ENCODE data around the gene SOCS4.

SOCS4 gene

DNA sequence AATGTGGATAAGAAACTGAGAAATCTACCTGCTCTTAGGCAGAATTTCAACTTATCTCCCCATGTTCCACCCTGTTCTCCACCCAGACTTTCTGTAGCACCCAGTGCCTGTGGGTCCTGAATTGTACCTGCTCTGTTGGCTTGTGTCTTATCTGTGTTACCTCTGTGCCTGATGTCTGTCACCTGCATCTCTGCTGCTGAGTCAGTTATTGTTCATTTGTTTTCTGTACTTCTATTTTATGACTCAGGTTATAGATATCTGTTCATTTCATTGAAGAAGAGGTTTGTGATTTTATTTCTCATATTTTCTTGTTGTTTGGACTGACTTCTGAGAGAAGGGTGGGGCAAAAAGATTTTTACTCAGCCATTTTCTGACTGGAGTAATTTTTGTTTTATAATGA lies 11.7 kb downstream of the SOCS4 start:
- Mint-ChIP-seq H3K4me1 (ENCODE audit: low read depth) (peaks cover 4% of the 10 kb centered on the region), H3K27ac (no peak overlapping the region), H3K36me3 (ENCODE audit: low read depth) (peaks cover 50% of the 10 kb centered on the region), H3K27me3 (no peaks in the 10 kb centered on the region), H3K9me3 (no peaks in the 10 kb centered on the region), H3K4me3 (no peak overlapping the region)

DNA sequence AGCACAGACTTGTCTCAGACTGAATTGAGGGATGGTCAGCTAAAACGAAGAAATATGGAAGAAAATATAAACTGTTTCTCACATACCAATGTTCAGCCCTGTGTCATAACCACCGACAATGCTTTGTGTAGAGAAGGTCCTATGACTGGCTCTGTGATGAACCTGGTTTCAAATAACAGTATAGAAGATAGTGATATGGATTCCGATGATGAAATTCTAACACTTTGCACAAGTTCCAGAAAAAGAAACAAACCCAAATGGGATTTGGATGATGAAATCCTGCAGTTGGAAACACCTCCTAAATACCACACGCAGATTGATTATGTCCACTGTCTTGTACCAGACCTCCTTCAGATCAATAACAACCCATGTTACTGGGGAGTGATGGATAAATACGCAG lies 16.5 kb downstream of the SOCS4 start:
- Mint-ChIP-seq H3K9me3 (no peaks in the 10 kb centered on the region), H3K4me3 (no peak overlapping the region), H3K27ac (no peak overlapping the region), H3K4me1 (ENCODE audit: low read depth) (peaks cover 18% of the 10 kb centered on the region), H3K27me3 (no peaks in the 10 kb centered on the region), H3K36me3 (ENCODE audit: low read depth) (peaks cover 32% of the 10 kb centered on the region)

DNA sequence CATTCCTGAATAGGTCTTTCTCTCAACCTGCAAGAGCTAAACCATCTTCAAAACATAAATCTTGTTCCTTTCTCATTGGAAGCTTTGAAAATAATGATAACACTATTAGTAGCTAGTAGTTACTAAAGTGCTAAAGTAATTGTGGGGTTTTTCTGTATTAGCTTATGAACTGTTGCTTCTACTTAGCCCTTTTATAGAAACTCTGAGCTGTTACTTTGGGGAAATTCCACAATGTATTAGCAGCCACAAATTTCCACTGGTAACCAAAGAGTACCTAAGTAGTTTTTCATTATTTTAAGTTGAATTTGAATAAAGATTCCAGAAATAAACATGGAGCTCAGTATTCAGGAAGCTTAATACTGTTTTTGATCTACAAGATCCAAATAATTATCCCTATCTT lies 18.1 kb downstream of the SOCS4 start:
- H3K36me3 Mint-ChIP-seq (ENCODE audit: low read depth): peaks cover 21% of the 10 kb centered on the region
- peaks cover 18% of the 10 kb centered on the region for H3K4me1 Mint-ChIP-seq (ENCODE audit: low read depth)
- H3K27me3 Mint-ChIP-seq: no peaks in the 10 kb centered on the region
- H3K9me3 Mint-ChIP-seq: no peaks in the 10 kb centered on the region
- no peak overlapping the region for H3K4me3 Mint-ChIP-seq
- no peak overlapping the region for H3K27ac Mint-ChIP-seq

DNA sequence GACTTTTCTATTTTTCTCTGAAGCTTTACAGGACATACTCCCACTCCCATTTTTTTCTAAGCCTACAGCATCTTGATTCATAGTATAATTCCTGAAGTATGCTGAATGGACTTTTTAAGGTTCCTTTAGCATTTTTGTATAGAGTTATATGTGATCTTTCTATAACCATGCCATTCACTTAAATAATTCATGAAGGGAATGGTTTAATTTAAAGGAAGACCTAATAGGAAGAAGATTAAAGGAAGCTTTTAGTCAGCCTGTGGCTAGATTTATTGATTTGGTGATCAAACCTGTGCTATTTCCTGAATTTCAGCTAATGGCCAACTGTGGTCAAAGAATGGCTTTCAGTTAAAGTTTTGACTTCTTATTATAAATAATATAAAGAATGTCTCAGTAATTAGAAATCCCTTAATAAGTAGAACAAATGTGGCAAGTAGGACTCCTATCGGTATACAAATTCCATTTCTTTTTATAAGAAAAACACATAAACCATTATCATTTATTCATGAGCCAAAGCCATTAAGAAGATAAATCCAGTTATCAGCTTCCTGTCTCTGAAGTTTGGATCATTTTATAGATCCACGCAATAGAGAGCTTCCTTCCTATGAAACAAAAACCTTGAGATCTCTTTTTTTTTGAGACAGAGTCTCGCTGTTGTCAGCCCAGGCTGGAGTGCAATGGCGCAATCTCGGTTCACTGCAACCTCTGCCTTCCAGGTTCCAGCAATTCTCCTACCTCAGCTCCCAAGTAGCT lies 20.4 kb downstream of the SOCS4 start:
- Mint-ChIP-seq H3K27me3 (no peaks in the 10 kb centered on the region), H3K4me3 (no peak overlapping the region), H3K9me3 (no peaks in the 10 kb centered on the region), H3K36me3 (ENCODE audit: low read depth) (peaks cover 25% of the 10 kb centered on the region), H3K27ac (no peak overlapping the region), H3K4me1 (ENCODE audit: low read depth) (peaks cover 29% of the 10 kb centered on the region)

DNA sequence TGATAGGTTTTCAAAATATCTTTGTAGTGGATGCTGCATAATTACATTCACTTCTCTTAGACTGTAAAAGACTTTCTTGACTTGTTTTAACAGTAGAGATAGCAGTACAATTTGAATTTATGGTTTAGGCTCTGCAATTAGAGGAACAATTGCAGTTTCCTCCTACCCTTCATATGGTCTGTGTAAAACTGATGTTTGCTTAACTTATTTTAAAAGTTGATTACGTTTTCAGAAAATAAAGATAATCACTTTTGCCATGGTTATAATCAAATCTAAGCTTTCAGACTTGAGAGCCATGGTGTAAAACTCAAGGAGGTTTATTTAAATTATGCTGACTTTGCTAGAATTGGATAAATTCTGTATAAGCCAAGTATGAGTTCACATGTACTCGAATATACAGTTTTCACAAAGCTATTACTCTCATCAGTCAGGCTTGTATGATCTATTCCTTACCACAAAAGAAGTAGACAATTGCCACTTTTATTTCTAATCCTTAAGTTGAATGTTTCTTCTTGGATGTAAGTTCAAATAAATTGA lies 21.9 kb downstream of the SOCS4 start:
- Mint-ChIP-seq H3K9me3 (no peaks in the 10 kb centered on the region), H3K27ac (no peak overlapping the region), H3K36me3 (ENCODE audit: low read depth) (peaks cover 26% of the 10 kb centered on the region), H3K27me3 (no peaks in the 10 kb centered on the region), H3K4me3 (no peak overlapping the region), H3K4me1 (ENCODE audit: low read depth) (peaks cover 42% of the 10 kb centered on the region)

DNA sequence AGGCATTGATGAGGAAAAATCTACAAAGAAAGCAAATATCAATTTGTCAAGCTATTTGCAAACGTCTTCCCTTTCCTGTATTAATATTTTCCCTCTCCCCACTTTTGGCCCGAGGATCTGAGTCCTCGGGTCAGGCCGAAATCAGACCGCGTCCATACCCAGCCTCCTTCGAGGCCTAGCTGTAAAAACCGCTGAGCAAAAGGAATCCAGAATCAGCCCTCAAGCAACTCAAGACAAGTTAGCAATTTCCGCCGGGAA lies 24.1 kb downstream of the SOCS4 start:
- Mint-ChIP-seq H3K4me3 (peak overlapping the region; percentile 92), H3K36me3 (ENCODE audit: low read depth) (peaks cover 36% of the 10 kb centered on the region), H3K27me3 (no peaks in the 10 kb centered on the region), H3K27ac (peak overlapping the region; percentile 97), H3K4me1 (ENCODE audit: low read depth) (peaks cover 38% of the 10 kb centered on the region), H3K9me3 (no peaks in the 10 kb centered on the region)

DNA sequence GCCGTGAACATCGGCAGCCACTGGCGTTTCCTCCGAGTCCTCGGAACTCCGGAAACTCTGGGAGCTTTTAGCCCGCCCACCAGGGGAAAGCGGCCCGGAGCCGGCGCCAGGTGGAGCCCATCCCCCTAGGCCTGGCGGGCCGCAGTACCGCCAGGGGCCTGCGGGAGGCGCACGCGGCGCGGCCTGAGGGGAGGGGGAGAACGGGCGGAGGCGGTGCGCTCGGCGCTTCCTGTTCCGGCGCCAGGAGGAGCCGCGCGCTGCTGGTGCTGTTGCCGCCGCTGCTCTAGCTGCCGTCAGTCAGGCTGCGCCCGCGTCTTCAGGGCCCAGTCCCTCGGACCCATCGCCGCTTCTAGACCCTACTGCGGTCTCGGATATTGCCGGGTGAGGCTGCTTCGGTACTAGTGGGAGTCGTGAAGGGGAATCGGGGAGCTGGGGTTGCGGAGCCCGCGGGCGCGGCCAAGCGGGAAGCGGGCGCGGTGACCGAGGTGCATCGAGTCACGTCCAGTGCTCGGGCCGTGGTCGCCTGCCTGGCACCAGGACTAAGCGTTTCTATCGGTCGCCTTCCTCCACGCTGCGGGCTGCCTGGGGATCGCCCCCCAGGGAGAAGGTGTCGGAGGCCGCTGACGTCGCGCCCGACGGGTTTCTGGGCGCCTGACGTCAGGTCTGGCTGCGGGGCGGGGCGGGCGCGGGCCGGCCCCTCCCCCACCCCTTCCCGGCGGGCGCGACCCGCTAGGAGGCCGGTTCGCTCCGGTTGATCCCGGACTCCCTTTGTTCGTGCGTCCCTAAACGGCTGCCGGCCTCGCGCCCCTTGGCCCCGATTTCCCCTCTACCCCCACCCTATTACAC lies 24.6 kb downstream of the SOCS4 start, which contains the start of gene MAPK1IP1L:
Gene MAPK1IP1L, plus strand, starts transcription at position 225 of the 846 bp plus-strand sequence. CDS start 10,037 bp downstream, outside the sequence.
- H3K4me1 Mint-ChIP-seq (ENCODE audit: low read depth): peaks cover 43% of the 10 kb centered on the region
- H3K27me3 Mint-ChIP-seq: no peaks in the 10 kb centered on the region
- H3K36me3 Mint-ChIP-seq (ENCODE audit: low read depth): peaks cover 39% of the 10 kb centered on the region
- no peaks in the 10 kb centered on the region for H3K9me3 Mint-ChIP-seq
- peak within 1 kb of the TSS; percentile 92 for H3K4me3 Mint-ChIP-seq
- peak within 1 kb of the TSS; percentile 97 for H3K27ac Mint-ChIP-seq

DNA sequence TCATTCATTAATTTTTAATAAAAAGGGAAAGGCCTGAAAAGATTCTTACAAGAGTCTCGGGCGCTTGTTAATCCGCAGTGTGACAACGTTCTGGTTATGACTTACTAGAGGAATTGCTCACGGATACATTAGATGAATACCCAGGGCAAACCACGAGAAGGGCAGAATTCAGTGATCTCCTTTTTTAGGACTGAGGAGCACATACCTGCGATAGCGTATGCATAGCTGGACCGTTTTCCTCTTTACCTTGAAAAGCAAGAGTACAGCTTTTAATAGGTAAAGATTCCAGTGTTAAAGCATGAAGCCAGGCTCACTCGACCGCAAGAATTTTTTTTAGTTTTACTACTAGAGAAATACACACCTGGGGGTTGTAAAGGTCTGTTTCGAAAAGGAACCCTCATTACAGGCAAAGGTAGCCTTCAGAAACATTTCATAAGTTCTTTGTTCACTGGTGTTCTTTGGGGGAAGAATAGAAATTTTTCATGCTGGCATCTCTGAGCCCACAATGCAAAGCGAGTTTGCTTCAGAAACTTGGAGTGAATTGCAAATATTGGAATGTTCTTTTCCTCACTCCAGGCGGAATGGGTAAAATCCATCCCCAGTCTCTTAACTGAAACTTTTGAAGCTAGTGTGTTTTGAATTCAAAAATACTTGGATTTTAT lies 25.4 kb downstream of the SOCS4 start:
- Mint-ChIP-seq H3K27ac (peak overlapping the region; percentile 90), H3K9me3 (no peaks in the 10 kb centered on the region), H3K27me3 (no peaks in the 10 kb centered on the region), H3K4me3 (peak overlapping the region; percentile 92), H3K4me1 (ENCODE audit: low read depth) (peaks cover 44% of the 10 kb centered on the region), H3K36me3 (ENCODE audit: low read depth) (peaks cover 42% of the 10 kb centered on the region)

DNA sequence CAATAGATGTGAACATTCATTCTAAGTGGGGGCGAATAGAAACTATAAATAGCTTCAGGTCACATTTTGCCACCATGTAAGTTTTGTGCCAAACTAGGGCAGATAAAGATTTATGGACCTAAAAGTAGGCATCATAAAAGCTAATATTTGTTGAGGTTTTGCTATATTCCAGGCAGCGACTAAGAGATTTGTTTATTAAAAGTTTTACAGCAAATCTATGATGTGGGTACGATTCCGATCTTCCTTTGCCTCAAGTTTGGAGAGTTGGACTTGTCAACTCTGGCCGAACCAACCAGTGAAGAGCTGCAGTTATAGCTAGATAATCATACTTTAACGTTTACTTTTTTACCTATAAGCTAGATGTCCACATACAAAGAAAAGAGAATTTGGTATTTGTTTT lies 26.0 kb downstream of the SOCS4 start:
- Mint-ChIP-seq H3K27ac (peak overlapping the region; percentile 90), H3K4me3 (peak overlapping the region; percentile 92), H3K4me1 (ENCODE audit: low read depth) (peaks cover 48% of the 10 kb centered on the region), H3K36me3 (ENCODE audit: low read depth) (peaks cover 46% of the 10 kb centered on the region), H3K27me3 (no peaks in the 10 kb centered on the region), H3K9me3 (no peaks in the 10 kb centered on the region)

DNA sequence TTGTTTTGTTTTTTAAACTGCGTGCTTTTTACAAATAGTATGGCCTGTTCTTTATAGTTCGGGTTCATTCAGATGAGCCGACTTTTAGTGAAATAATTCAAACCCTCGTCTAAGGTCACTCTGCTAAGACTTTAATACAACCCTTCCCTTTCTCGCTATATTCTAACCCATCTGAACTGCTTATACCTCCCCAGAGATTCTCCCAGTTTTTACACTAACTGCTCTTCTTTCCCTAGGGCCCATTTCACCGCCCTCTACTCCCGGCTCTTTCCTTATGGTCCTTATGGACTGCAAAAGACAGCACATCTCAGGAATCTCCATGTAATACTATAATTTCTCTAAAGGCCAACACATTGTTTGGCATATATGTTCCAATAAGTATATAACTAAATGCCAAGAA lies 26.5 kb downstream of the SOCS4 start:
- Mint-ChIP-seq H3K9me3 (no peaks in the 10 kb centered on the region), H3K4me3 (peak overlapping the region; percentile 92), H3K4me1 (ENCODE audit: low read depth) (peaks cover 53% of the 10 kb centered on the region), H3K36me3 (ENCODE audit: low read depth) (peaks cover 50% of the 10 kb centered on the region), H3K27ac (peak overlapping the region; percentile 51), H3K27me3 (no peaks in the 10 kb centered on the region)

DNA sequence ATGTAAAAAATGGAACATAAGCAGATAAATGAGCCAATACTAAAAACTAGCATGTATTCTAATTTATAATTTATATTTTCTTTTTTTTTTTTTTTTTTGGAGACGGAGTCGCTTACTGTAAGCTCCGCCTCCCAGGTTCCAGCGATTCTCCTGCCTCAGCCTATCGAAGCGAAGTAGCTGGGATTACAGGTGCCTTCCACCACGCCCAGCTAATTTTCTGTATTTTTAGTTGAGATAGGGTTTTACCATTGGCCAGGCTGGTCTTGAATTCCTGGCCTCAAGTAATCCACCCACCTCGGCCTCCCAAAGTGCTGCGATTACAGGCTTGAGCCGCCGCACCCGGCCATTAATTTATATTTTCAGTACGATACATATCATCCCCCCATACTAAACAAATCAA lies 27.1 kb downstream of the SOCS4 start:
- H3K27me3 Mint-ChIP-seq: no peaks in the 10 kb centered on the region
- H3K36me3 Mint-ChIP-seq (ENCODE audit: low read depth): peaks cover 50% of the 10 kb centered on the region
- H3K4me3 Mint-ChIP-seq: peak overlapping the region; percentile 92
- H3K4me1 Mint-ChIP-seq (ENCODE audit: low read depth): peaks cover 53% of the 10 kb centered on the region
- peak overlapping the region; percentile 11 for H3K27ac Mint-ChIP-seq
- H3K9me3 Mint-ChIP-seq: no peaks in the 10 kb centered on the region

DNA sequence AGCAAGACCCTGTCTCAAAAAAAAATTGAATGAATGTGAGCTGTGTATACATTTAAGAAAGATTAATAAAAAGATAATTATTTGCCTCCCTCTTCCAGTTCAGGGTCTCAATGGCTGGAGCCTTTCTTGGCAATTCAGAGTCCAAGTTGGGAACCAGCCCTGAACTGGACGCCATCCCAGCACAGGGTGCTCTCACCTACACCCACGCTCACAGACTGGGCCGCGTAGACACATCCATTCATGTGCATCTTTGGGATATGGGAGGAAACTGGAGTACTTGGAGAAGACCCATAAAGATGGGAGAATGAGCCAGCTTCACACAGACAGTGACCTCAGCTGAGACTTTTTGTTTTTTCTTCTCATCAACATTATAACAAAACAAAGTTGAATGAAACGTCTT lies 30.9 kb downstream of the SOCS4 start:
- H3K9me3 Mint-ChIP-seq: no peaks in the 10 kb centered on the region
- H3K4me3 Mint-ChIP-seq: no peak overlapping the region
- H3K4me1 Mint-ChIP-seq (ENCODE audit: low read depth): peaks cover 49% of the 10 kb centered on the region
- H3K27me3 Mint-ChIP-seq: no peaks in the 10 kb centered on the region
- no peak overlapping the region for H3K27ac Mint-ChIP-seq
- peaks cover 75% of the 10 kb centered on the region for H3K36me3 Mint-ChIP-seq (ENCODE audit: low read depth)

DNA sequence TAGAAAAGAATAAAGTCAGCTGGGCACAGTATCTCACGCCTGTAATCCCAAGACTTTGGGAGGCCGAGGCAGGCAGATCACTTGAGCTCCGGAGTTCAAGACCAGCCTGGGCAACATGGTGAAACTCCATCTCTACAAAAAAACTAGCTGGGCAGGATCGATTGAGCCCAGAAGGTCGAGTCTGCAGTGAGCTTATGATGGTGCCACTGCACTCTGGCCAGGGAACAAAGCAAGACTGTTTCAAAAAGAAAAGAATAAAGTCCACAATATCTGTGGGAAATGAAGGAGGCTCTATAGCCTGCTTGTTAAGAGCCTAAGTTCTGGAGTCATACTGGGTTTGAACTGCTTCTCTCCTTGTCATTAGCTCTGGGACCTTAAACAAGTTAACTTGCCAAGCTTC lies 32.3 kb downstream of the SOCS4 start:
- Mint-ChIP-seq H3K27ac (no peak overlapping the region), H3K4me3 (no peak overlapping the region), H3K27me3 (no peaks in the 10 kb centered on the region), H3K36me3 (ENCODE audit: low read depth) (peaks cover 75% of the 10 kb centered on the region), H3K4me1 (ENCODE audit: low read depth) (peaks cover 37% of the 10 kb centered on the region), H3K9me3 (no peaks in the 10 kb centered on the region)

DNA sequence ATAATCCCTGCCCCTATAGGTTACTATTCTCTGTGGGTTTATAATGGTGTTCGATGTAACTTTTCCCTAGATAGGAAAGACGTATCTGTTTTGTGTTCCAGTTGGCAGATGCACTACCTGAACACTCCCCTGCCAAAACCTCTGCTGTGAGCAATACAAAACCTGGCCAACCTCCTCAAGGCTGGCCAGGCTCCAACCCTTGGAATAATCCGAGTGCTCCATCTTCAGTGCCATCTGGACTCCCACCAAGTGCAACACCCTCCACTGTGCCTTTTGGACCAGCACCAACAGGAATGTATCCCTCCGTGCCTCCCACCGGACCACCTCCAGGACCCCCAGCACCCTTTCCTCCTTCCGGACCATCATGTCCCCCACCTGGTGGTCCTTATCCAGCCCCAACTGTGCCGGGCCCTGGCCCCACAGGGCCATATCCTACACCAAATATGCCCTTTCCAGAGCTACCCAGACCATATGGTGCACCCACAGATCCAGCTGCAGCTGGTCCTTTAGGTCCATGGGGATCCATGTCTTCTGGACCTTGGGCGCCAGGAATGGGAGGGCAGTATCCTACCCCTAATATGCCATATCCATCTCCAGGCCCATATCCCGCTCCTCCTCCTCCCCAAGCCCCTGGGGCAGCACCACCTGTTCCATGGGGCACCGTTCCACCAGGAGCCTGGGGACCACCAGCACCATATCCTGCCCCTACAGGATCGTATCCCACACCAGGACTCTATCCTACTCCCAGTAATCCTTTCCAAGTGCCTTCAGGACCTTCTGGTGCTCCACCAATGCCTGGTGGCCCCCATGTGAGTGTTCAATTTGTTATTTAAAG lies 35.7 kb downstream of the SOCS4 start:
- Mint-ChIP-seq H3K4me3 (no peak overlapping the region), H3K27me3 (no peaks in the 10 kb centered on the region), H3K4me1 (ENCODE audit: low read depth) (peaks cover 19% of the 10 kb centered on the region), H3K9me3 (no peaks in the 10 kb centered on the region), H3K36me3 (ENCODE audit: low read depth) (peaks cover 83% of the 10 kb centered on the region), H3K27ac (no peak overlapping the region)
